Measurements from ENCODE around the gene NIPBL. TPM values are rescaled to one million over a fixed set of nuclear protein-coding genes. Genes with fewer than 3 reads are reported as not detected.

NIPBL gene
- total and polyA plus RNA-seq, 5 experiments from 2014 or later: 13.8 to 127 (median 36.4) TPM

DNA sequence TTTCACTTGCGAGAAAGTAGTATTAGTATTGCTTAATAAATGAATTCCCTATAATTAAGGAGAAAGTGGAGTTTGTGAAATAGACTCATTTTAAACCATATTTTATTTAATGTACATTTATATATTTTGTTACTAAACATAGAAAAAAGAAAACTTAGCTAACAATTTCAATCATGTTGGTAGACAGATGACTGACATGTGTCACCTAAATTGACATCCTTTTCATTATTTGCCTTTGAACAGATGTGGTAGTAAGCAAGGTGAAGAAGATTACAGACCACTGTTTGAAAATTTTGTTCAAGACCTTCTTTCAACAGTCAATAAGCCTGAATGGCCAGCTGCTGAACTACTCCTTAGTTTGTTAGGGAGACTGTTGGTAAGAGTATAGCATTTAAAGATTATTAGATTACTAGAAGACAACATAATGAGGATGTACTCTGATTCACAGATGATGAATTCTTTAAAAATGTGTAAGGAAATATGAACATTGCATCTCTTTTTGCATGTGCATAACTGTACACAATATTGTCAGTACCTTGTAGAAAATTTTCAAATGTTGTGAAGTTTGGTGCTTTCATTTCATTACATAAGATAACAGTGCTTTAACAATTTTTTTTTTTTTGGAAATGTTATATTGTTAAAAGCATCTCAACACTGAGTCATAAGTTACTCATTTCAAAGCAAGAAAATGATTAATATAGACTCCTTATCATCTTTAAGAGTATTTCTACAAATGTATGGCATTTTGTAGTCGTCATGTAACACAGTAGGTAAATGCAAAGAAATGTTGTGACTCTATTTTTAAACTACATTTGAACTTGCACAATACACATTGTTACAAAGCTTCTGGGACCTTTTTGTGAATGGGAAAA is 139.5 kb downstream of the NIPBL start:
- Mint-ChIP-seq H3K27ac (peak overlapping the region in 1 of 10 donors; percentile 27), H3K9me3 (no peaks in the 10 kb centered on the region), H3K4me1 (no peaks in the 10 kb centered on the region), H3K27me3 (no peaks in the 10 kb centered on the region), H3K4me3 (no peak overlapping the region), H3K36me3 (peaks cover 0 to 74% (median 17%) of the 10 kb centered on the region in 3 donors)
- ATAC-seq (no peak), DNase-seq (no peak)
- POLR2A ChIA-PET: no interaction called here

DNA sequence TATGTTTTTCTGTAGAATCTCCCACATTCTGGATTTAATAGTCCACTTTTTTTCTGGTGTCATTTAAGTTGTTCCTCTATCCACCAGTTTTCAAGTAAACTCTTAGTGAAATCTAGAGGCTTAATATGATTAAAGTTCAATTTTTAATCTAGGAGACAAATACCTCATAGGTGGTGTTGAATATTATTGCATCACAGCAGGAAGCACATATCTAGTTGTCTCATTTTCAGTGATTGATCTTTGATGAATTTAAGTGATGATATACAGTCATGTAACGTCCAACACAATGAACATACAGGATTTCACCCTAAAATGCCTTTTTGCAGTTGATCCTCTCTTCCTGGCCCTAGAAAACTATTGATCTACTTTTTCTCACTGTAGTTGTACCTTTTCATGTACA is 152.3 kb downstream of the NIPBL start:
- H3K27me3 Mint-ChIP-seq: no peaks in the 10 kb centered on the region
- DNase-seq (no peak), ATAC-seq (no peak)
- H3K27ac Mint-ChIP-seq: peak overlapping the region in 3 of 10 donors; percentile 0 to 60 (median 25)
- H3K4me3 Mint-ChIP-seq: no peak overlapping the region
- peaks cover 6 to 85% (median 17%) of the 10 kb centered on the region in 3 donors for H3K36me3 Mint-ChIP-seq
- H3K4me1 Mint-ChIP-seq: peaks cover 0 to 7% (median 3%) of the 10 kb centered on the region in 4 donors
- no peaks in the 10 kb centered on the region for H3K9me3 Mint-ChIP-seq
- POLR2A ChIA-PET: no interaction called here

DNA sequence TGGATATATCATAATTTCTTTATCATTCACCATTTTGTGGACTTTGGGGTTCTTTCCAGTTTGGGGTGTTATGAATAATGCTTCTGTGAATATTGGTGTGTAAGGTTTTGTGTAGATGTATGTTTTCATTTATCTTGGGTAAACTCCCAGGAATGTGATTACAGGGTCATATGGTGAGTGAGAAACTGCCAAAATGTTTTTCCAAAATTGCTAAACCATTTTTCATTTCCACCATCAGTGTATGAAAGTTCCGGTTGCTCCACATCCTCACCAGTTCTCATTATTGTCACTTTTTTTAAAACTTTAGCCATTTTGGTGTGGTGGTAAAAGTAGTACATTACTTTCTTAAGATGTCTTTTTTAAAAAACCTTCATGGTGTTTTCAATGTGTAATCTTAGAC is 152.9 kb downstream of the NIPBL start:
- DNase-seq (no peak), ATAC-seq (no peak)
- Mint-ChIP-seq H3K27ac (peak overlapping the region in 1 of 10 donors; percentile 17), H3K4me3 (no peak overlapping the region), H3K9me3 (no peaks in the 10 kb centered on the region), H3K27me3 (no peaks in the 10 kb centered on the region), H3K4me1 (peaks cover 0 to 11% (median 4%) of the 10 kb centered on the region in 4 donors), H3K36me3 (peaks cover 6 to 83% (median 17%) of the 10 kb centered on the region in 3 donors)
- POLR2A ChIA-PET: no interaction called here

DNA sequence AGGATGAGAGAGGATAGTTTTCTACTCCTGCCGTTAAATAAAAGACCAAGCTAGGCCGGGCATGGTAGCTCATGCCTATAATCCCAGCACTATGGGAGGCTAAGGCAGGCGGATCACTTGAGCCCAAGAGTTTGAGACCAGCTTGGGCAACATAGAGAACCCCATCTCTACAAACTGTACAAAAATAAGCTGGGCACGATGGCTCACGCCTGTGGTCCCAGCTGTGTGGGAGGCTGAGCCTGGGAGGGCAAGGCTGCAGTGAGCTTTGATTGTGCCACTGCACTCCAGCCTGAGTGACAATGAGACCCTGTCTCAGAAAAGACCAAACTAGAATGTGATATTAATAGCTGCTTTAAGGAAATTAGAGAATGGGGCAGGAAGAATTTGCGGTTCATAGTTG is 158.4 kb downstream of the NIPBL start:
- peak overlapping the region in 2 of 10 donors; percentile 63 to 84 for H3K27ac Mint-ChIP-seq

DNA sequence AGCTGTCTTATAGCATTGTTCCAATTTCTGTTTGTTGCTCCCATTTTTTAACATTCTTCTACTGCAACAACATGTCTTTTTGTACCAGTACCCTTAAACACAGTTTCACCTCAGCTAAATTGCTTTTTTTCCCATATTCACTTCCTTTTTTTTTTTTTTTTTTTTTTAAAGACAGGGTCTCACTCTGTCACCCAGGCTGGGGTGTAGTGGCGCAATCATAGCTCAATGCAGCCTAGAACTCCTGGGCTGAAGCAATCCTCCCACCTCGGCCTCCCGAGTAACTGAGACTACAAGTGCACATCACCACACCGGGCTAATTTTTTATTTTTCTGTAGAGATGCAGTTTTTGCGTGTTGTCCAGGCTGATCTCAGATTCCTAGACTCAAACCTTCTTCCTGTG is 161.3 kb downstream of the NIPBL start:
- Mint-ChIP-seq H3K4me3 (no peak overlapping the region), H3K36me3 (peaks cover 0 to 59% (median 0%) of the 10 kb centered on the region in 3 donors), H3K27ac (peak overlapping the region in 2 of 10 donors; percentile 68 to 71), H3K9me3 (no peaks in the 10 kb centered on the region), H3K4me1 (peaks cover 0 to 7% (median 2%) of the 10 kb centered on the region in 4 donors), H3K27me3 (no peaks in the 10 kb centered on the region)
- POLR2A ChIA-PET: no interaction called here
- DNase-seq: no peak
- ATAC-seq: no peak

More for the DNA sequence above, 158.4 kb downstream of the NIPBL start:
- ATAC-seq (no peak), DNase-seq (no peak)
- Mint-ChIP-seq H3K36me3 (peaks cover 0 to 66% (median 3%) of the 10 kb centered on the region in 3 donors), H3K4me3 (no peak overlapping the region), H3K27me3 (no peaks in the 10 kb centered on the region), H3K9me3 (no peaks in the 10 kb centered on the region), H3K4me1 (peaks cover 0 to 7% (median 2%) of the 10 kb centered on the region in 4 donors)
- POLR2A ChIA-PET: no interaction called here

DNA sequence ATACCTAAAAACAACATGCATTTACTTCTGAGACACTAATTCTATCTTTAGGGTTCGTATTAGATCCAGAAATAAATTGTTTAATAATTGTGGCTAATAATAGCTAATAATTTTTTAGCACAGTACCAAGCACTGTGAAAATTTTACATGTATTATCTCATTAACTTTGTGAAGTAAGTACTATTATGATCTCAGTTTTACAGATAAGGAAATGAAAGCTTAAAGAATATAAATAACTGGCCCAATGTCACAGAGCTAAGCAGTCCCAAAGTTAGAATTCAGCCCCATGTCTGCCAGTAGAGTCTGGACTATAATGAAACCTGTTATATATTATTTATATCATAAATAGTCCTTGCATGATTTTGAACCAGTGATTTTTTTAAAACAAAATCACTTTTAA is 163.3 kb downstream of the NIPBL start:
- peaks cover 0 to 62% (median 0%) of the 10 kb centered on the region in 3 donors for H3K36me3 Mint-ChIP-seq
- POLR2A ChIA-PET: no interaction called here
- H3K4me1 Mint-ChIP-seq: peaks cover 0 to 2% (median 0%) of the 10 kb centered on the region in 4 donors
- no peaks in the 10 kb centered on the region for H3K27me3 Mint-ChIP-seq
- DNase-seq: no peak
- H3K27ac Mint-ChIP-seq: no peak overlapping the region
- no peak overlapping the region for H3K4me3 Mint-ChIP-seq
- no peak for ATAC-seq
- no peaks in the 10 kb centered on the region for H3K9me3 Mint-ChIP-seq

DNA sequence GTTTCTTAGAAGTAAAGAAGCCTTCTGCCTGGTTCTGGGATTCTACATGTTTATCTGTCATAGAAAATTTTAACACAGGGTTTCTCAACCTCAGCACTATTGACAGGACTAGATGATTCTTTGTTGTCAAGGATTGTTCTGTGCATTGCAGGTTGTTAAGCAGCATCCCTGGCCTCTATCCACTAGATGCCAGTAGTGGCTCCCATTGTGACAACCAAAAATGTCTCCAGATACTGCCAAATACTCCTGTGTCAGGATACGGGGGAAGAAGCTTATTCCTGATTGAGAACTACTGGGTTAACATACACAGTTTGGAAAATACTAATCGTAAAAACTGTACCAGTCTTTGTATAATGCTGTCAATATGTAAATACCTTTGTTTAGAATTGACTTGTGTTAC is 167.1 kb downstream of the NIPBL start:
- no peaks in the 10 kb centered on the region for H3K9me3 Mint-ChIP-seq
- no peaks in the 10 kb centered on the region for H3K4me1 Mint-ChIP-seq
- no peak for ATAC-seq
- no peaks in the 10 kb centered on the region for H3K27me3 Mint-ChIP-seq
- peaks cover 3 to 71% (median 3%) of the 10 kb centered on the region in 3 donors for H3K36me3 Mint-ChIP-seq
- no peak overlapping the region for H3K4me3 Mint-ChIP-seq
- peak overlapping the region in 1 of 10 donors; percentile 80 for H3K27ac Mint-ChIP-seq
- POLR2A ChIA-PET: no interaction called here
- DNase-seq: no peak

DNA sequence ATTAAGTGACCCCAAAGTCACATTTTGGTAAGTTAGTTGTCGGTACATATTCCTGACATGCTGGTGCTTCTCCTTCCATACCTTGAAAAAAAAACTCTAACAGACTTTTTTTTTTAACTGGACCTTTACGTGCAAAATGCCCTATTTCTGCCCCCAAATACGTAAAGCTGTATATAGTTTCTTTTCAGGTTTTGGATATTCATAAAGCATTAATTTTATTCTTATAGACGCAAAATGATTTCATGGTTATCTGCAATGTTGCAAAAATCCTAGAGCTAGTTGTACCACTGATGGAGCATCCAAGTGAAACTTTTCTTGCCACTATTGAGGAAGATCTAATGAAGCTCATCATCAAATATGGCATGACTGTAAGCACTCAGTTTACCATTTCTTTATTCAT is 167.6 kb downstream of the NIPBL start:
- Mint-ChIP-seq H3K9me3 (no peaks in the 10 kb centered on the region), H3K4me3 (no peak overlapping the region), H3K4me1 (no peaks in the 10 kb centered on the region), H3K27me3 (no peaks in the 10 kb centered on the region), H3K27ac (no peak overlapping the region), H3K36me3 (peaks cover 3 to 74% (median 3%) of the 10 kb centered on the region in 3 donors)
- DNase-seq (no peak), ATAC-seq (no peak)
- POLR2A ChIA-PET: no interaction called here

DNA sequence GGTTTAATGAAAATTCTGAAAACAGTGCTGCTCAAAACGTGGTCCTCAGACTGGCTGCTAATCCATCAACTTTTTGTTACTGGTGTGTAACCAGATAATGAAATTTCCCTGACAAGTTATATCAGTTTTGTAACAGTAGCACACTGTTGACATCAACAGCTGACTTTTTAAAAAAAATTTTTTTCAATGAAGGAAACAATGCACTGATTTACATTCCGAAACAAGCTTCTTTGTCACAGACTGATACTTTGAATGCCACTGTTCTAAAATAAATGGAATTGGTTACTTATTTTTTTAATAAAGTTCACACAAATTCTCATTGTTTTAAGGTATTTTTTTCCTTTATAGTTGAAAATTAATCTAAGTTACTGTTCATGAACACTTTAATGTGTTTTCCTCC is 169.1 kb downstream of the NIPBL start:
- no peak overlapping the region for H3K4me3 Mint-ChIP-seq
- no peak overlapping the region for H3K27ac Mint-ChIP-seq
- no peaks in the 10 kb centered on the region for H3K27me3 Mint-ChIP-seq
- DNase-seq (no peak), ATAC-seq (no peak)
- H3K36me3 Mint-ChIP-seq: peaks cover 3 to 79% (median 9%) of the 10 kb centered on the region in 3 donors
- POLR2A ChIA-PET: no interaction called here
- H3K4me1 Mint-ChIP-seq: no peaks in the 10 kb centered on the region
- no peaks in the 10 kb centered on the region for H3K9me3 Mint-ChIP-seq

DNA sequence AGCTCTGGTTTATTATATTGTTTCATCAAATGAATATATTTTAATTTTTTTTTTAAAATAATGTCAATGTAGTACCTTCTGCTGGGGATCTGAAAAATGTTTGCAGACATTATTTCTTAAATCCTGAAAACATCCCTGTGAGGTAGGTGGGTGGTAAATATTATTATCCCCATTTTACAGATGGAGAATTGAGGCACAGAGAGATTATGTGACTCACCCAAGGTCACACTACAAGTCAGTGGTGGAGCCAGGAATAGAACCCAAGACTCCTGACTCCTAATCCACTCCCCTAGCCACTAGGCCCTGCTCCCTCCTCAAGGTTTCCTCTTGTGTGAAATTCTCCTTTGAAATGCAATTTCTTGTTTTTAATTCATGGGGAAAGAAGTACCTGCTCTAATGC is 171.4 kb downstream of the NIPBL start:
- Mint-ChIP-seq H3K4me3 (no peak overlapping the region), H3K27me3 (no peaks in the 10 kb centered on the region), H3K9me3 (no peaks in the 10 kb centered on the region), H3K27ac (peak overlapping the region in 2 of 10 donors; percentile 4 to 60), H3K4me1 (no peaks in the 10 kb centered on the region), H3K36me3 (peaks cover 3 to 87% (median 13%) of the 10 kb centered on the region in 3 donors)
- no peak for ATAC-seq
- POLR2A ChIA-PET: no interaction called here
- no peak for DNase-seq

DNA sequence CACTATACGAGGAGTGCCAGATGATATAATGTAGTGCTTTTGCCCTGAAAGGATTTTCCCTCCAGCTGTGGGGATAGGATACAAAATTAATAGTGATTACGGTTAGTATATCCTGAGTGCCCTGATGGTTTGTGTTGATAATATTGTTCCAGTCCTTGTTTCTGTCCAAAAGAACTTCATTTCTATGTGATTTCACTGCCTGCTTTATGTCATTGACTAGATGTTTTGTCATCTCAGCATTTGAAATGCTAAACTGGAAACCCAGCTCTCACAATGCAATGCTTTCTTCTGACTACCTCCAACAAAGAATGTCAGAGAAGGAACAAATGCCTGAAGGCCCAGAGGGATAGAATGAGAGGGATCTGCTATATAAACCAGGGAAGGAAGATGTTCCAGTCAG is 177.8 kb downstream of the NIPBL start:
- POLR2A ChIA-PET: no interaction called here

DNA sequence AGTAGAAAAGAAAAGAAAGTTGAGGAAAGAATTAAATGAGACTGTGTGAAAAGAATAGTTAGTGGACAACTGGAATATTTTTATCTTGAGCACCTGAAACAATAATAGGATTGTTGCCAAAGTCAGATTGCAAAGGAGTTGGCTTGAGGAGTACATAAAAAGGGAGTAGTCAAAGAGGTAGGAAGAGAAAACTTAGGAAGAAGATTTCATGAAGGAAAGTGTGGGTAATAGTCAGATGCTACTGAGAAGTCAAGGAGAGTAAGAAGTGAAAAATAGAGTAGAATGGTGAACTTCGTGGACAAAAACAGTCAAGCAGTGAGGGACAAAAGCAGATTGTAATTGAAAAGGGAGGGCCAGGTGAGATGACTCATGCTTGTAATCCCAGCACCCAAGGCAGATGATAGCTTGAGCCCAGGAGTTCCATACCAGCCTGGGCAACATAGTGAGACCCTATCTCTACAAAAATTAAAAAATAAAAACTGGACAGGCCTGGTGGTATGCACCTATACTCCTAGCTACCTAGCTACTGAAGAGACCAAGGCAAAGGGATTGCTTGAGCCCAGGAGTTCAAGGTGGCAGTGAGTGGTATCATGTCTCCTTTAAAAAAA is 178.9 kb downstream of the NIPBL start:
- POLR2A ChIA-PET: no interaction called here
- ATAC-seq: no peak

More for the DNA sequence above, 177.8 kb downstream of the NIPBL start:
- Mint-ChIP-seq H3K36me3 (peaks cover 6 to 87% (median 22%) of the 10 kb centered on the region in 3 donors), H3K4me3 (no peak overlapping the region), H3K27ac (peak overlapping the region in 8 of 10 donors; percentile 1 to 83 (median 46)), H3K4me1 (peaks cover 0 to 5% (median 0%) of the 10 kb centered on the region in 4 donors), H3K27me3 (no peaks in the 10 kb centered on the region), H3K9me3 (no peaks in the 10 kb centered on the region)
- DNase-seq (no peak), ATAC-seq (no peak)

DNA sequence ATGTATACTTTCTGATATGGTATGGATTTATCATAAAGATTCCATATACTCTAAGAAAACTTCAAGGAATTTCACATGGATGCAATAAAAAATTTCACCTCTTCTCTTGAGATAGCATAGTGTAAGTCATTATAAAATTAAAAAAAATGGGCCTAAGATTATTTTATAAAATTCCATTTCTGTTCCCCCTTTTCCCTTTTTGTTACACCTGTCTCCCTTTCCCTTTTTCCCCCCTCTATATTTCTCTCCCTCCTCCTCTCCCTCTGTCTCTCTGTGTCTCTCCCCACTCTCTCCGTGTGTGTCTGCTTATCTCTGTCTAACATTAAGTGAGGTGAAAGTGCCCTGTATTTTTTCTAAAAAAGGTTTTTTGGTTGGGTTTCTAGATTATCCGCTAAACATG is 180.2 kb downstream of the NIPBL start:
- DNase-seq (no peak), ATAC-seq (no peak)
- no peaks in the 10 kb centered on the region for H3K9me3 Mint-ChIP-seq
- peaks cover 0 to 5% (median 0%) of the 10 kb centered on the region in 4 donors for H3K4me1 Mint-ChIP-seq
- H3K4me3 Mint-ChIP-seq: no peak overlapping the region
- H3K36me3 Mint-ChIP-seq: peaks cover 6 to 87% (median 15%) of the 10 kb centered on the region in 3 donors
- POLR2A ChIA-PET: no interaction called here
- no peaks in the 10 kb centered on the region for H3K27me3 Mint-ChIP-seq
- H3K27ac Mint-ChIP-seq: peak overlapping the region in 7 of 10 donors; percentile 39 to 85 (median 66)

More for the DNA sequence above, 178.9 kb downstream of the NIPBL start:
- H3K27ac Mint-ChIP-seq: peak overlapping the region in 9 of 10 donors; percentile 11 to 83 (median 58)
- no peaks in the 10 kb centered on the region for H3K27me3 Mint-ChIP-seq
- H3K36me3 Mint-ChIP-seq: peaks cover 6 to 87% (median 21%) of the 10 kb centered on the region in 3 donors
- H3K4me1 Mint-ChIP-seq: peaks cover 0 to 5% (median 0%) of the 10 kb centered on the region in 4 donors
- DNase-seq: no peak
- no peak overlapping the region for H3K4me3 Mint-ChIP-seq
- H3K9me3 Mint-ChIP-seq: no peaks in the 10 kb centered on the region
